Measurements from ENCODE around the gene CUEDC1. TPM values are rescaled to one million over a fixed set of nuclear protein-coding genes. Genes with fewer than 3 reads are reported as not detected.

The CUEDC1 gene
- total and polyA plus RNA-seq, 2 of the 4 experiments (the other 2 are of a cell fraction), result 4.1 to 21.2 TPM

DNA sequence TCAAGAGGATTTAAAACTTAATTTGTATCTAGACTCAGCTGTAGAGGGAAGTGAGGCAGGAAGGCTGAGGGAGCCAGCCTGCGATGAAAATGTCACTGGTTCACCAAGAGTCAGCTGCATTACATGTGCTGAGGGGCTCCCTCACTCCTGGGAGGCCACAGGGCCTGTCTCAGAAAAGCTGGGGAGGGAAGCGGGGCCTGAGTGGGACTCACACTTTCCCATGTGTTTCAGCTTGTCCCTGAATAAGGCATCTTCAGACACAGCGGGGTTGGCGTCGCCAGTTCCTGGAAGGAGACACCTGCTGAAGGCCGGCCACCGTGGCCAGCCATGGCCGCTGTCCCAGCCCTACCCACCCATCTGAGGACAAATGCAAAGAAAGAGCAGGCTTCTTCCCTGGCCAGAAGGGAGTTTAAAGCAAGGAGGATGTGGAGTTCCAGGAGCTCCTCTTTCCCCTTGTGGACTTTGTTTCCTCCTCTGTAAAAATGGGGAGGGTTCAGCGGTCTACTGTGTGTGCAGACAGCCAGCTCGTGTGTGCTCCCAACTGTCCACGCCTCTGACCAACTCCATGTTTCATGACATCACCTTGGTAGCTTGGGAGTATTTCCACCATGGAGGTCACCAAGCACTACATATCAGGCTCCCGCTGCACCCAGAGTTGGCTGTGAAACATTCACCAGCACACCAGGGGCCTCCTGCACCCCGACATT is 86.1 kb downstream of the CUEDC1 start (continued):
- TF ChIP-seq SMC3 (IDR thresholded peaks at IDR 0.05; ENCODE audit: low read depth, low read length), result no peak
- no peak for TF ChIP-seq BHLHE40 (IDR thresholded peaks at IDR 0.05; ENCODE audit: low read depth, low read length)

DNA sequence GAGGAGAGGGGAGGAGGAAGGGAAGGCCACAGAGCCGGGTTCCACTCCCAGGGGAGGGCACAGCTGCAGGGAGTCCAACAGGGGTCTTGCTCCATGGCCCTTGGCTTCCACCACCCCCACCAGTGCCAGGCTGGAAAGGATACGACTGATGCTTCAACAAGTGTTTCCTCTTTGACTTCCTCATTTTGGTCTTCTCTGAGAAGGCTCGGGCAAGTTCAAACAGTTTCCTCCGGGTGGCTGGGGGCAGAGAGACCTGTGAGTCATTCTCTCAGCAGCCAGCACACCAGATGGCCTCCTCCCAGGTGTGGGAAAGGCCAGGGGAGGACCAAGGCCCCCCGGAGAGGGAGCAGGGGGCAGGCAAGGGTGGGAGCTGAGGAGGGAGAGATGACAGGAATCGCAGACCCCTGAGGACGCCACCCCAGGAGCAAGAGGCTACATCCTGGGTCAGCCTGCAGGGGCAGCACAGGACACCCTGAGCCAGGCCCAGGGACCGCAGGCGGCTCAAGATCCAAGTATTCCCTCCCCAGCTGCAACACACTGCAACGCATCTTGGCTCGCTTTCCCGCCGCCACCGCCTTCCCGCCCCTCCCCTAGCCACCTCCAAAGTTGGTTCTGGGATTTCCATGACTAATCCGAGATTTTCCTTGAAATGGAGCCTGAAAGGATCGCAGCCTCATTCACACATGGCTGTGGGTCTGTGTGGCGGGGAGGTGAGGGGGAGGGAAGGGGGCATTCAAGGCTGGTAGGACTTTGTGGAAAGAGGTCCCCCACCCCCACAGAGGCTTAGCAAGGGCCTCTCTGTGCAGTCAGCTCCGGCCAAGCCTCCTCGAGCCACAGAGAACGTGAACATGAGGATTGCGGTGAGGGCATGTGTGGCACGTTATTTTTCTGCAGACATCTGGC is 87.0 kb downstream of the CUEDC1 start:
- in situ Hi-C loops (cut with MboI; ENCODE audit: low sequenced_read_pairs) (loop anchor here (25.0 kb wide), 1 partner anchor 469 kb away; the partner anchor contains the start of gene TSPOAP1), dilution Hi-C loops (cut with HindIII; ENCODE audit: low sequenced_read_pairs, unreplicated experiment) (loop anchor here (25.0 kb wide), 1 partner anchor 119 kb away; the partner anchor contains the start of gene VEZF1)
- H2AFZ ChIP-seq (replicated peaks; ENCODE audit: low read length, poor library complexity), result peak overlapping the region; percentile 86
- TF ChIP-seq BHLHE40 (IDR thresholded peaks at IDR 0.05; ENCODE audit: low read depth, low read length) (peak; percentile 13; the same call in 1 of the 2 replicates), FOS (IDR thresholded peaks at IDR 0.05; ENCODE audit: low read depth, low read length) (peak; percentile 70), MAZ (IDR thresholded peaks at IDR 0.05; ENCODE audit: borderline replicate concordance, low read depth, low read length) (peak; percentile 59; the same call in 1 of the 2 replicates), SMC3 (IDR thresholded peaks at IDR 0.05; ENCODE audit: low read depth, low read length) (no peak), MAFK (IDR thresholded peaks at IDR 0.05; ENCODE audit: low read depth, low read length) (no peak), MXI1 (IDR thresholded peaks at IDR 0.05; ENCODE audit: borderline replicate concordance, low read depth, low read length) (peak; percentile 30; the same call in 1 of the 2 replicates), RFX5 (IDR thresholded peaks at IDR 0.05; ENCODE audit: low read depth, low read length) (no peak), USF2 (IDR thresholded peaks at IDR 0.05; ENCODE audit: low read depth, low read length) (no peak), POLR2A (IDR thresholded peaks at IDR 0.05; ENCODE audit: low read depth, low read length) (peak; percentile 47; the same call in 1 of the 2 replicates), NFE2L2 (IDR thresholded peaks at IDR 0.05; ENCODE audit: low read depth, low read length) (peak; percentile 56; the same call in 1 of the 2 replicates), RAD21 (IDR thresholded peaks at IDR 0.05; ENCODE audit: low read length) (peak; percentile 53)

More for the DNA sequence above, 87.0 kb downstream of the CUEDC1 start:
- Histone ChIP-seq H2BK120ac (ENCODE audit: low read depth, low read length) (peak overlapping the region; percentile 98), H2BK20ac (ENCODE audit: low read depth, low read length) (peak overlapping the region; percentile 91), H3K4me2 (ENCODE audit: low read depth, low read length) (peak overlapping the region; percentile 33; the same call in 1 of the 2 replicates), H2AK9ac (replicated peaks; ENCODE audit: low read depth, low read length, poor library complexity) (peak overlapping the region; percentile 97), H3K56ac (ENCODE audit: extremely low read depth, insufficient read depth, low read length) (peak overlapping the region; percentile 49), H3K27ac (ENCODE audit: insufficient read depth, low read length) (peak overlapping the region; percentile 82), H3K4ac (ENCODE audit: low read depth, low read length) (peak overlapping the region; percentile 99), H4K20me1 (ENCODE audit: insufficient read depth, low read length) (no peaks in the 10 kb centered on the region), H3K23ac (ENCODE audit: low read depth, low read length) (peak overlapping the region; percentile 91), H3K27me3 (ENCODE audit: control insufficient read depth, insufficient read depth, low read length) (no peaks in the 10 kb centered on the region), H3K4me3 (ENCODE audit: insufficient read depth, low read depth, low read length) (no peak overlapping the region), H4K5ac (ENCODE audit: low read depth, low read length) (peak overlapping the region; percentile 85), H3K9ac (ENCODE audit: low read depth, low read length) (peak overlapping the region; percentile 71), H3K18ac (ENCODE audit: low read depth, low read length) (peak overlapping the region; percentile 74), H4K8ac (ENCODE audit: low read depth in 2 of 2, low read length in 2 of 2) (peak overlapping the region; percentile 78 to 87), H3K79me1 (ENCODE audit: low read depth in 1 of 2, low read length in 2 of 2) (peaks cover 8 to 48% of the 10 kb centered on the region in 2 experiments; a peak in 3 of 4 replicates), H3K14ac (replicated peaks; ENCODE audit: low read depth, low read length) (peak overlapping the region; percentile 94), H3K9me3 (ENCODE audit: control insufficient read depth, insufficient read depth, low read length) (no peaks in the 10 kb centered on the region), H2BK5ac (ENCODE audit: low read depth, low read length, poor library complexity, severe bottlenecking) (peak overlapping the region; percentile 96), H2BK15ac (ENCODE audit: low read depth, low read length) (peak overlapping the region; percentile 90; the same call in 2 of the 3 replicates), H3K4me1 (ENCODE audit: control insufficient read depth, insufficient read depth, low read length) (peaks cover 31% of the 10 kb centered on the region), H4K91ac (ENCODE audit: insufficient read depth, low read depth, low read length) (peak overlapping the region; percentile 97), H3K36me3 (ENCODE audit: control insufficient read depth, insufficient read depth, low read length) (peaks cover 29% of the 10 kb centered on the region), H2AK5ac (ENCODE audit: low read depth, low read length) (peak overlapping the region; percentile 95), H3K9me1 (ENCODE audit: insufficient read depth, low read length) (peaks cover 24% of the 10 kb centered on the region)
- ChIA-PET POLR2A (ENCODE audit: unreplicated experiment) (interaction anchor here (0.9 kb wide), 1 partner anchor 118 kb away, joined by 5 read pairs; no protein-coding TSS in a partner anchor), CTCF (interaction anchor here (3.8 kb wide), 1 partner anchor 131 kb away, joined by 24 read pairs; no protein-coding TSS in a partner anchor)
- BruUV-seq (replicated peaks), result no TSS peak
- DNase-seq (peak; percentile 94), ATAC-seq (ENCODE audit: low read depth) (peak; percentile 79)
- intact Hi-C loops (cut with micrococcal nuclease), result no loop called here
- WGBS, 2 experiments (ENCODE audit: extremely low coverage in 2 of 2, insufficient read length in 1 of 2), result 15% methylated on average over 6 of the region's 23 CpGs; no CpG with 5 or more reads in 1 of the 2 experiments

Data from IMR-90 (cell line).